C4-2B (cell line): Measurements from ENCODE around the gene POC5.

Experiments
- CTCF ChIP-seq: fragments of 450-650 bp; conservative IDR thresholded peaks from 2 replicates; pipeline ENCODE4 v1.5.1; 2017; ENCODE audit warnings: mild to moderate bottlenecking
- ZFX ChIP-seq: fragments of 450-650 bp; IDR thresholded peaks from 2 replicates; pipeline ENCODE4 v1.6.1; 2017

- TF ChIP-seq CTCF (no peak), ZFX (no peak)
Measured at GRCh38 chr5:75706016-75706415, 11.2 kb downstream of the POC5 start.
